Panc1 (cell line): ENCODE measurements around the gene HMGCLL1.

Experiments used
- CTCF ChIP-seq: fragments of 450-650 bp; IDR thresholded peaks from 2 replicates; pipeline ENCODE4 v1.5.1; 2017; ENCODE audit warnings: mild to moderate bottlenecking
- POLR2AphosphoS5 ChIP-seq: IDR thresholded peaks from 2 replicates; pipeline ENCODE4 v1.6.1; 2012; ENCODE audit warnings: mild to moderate bottlenecking, low read depth, low read length, moderate library complexity
- REST ChIP-seq, 2 experiments: IDR thresholded peaks; 2 replicates each; pipeline ENCODE4 v1.6.1; 2011 to 2012; ENCODE audit warnings: low read depth in 2 of 2, control low read depth in 1 of 2, low read length in 1 of 2, mild to moderate bottlenecking in 1 of 2, moderate library complexity in 1 of 2; ENCODE audit not compliant: insufficient read depth in 1 of 2
- SIN3A ChIP-seq: IDR thresholded peaks from 2 replicates; pipeline ENCODE4 v1.6.1; 2012; ENCODE audit warnings: low read depth, mild to moderate bottlenecking, low read length, moderate library complexity, borderline replicate concordance; ENCODE audit not compliant: insufficient read depth

- TF ChIP-seq CTCF (no peak), POLR2AphosphoS5 (no peak), SIN3A (no peak), REST (IDR thresholded peaks at IDR 0.05; ENCODE audit: insufficient read depth in 1 of 2, low read depth in 2 of 2, low read length in 1 of 2) (no peak)
These were observed 82.8 kb downstream of the HMGCLL1 start for GRCh38 chr6:55496201-55496600.
